Articular chondrocyte of knee joint (primary cell): Measurements from ENCODE around the gene MLKL. TPM values are rescaled to one million over a fixed set of nuclear protein-coding genes. Genes with fewer than 3 reads are reported as not detected.

Experiments used
- total RNA-seq: library from RNA; depleted of rRNA; stranded (reverse); fragments of >200 nt; gene quantifications from 2 replicates; pipeline ENCODE4 v1.2.3, GENCODE V29; 2012

The MLKL gene
- total RNA-seq, result 16.5 and 19.8 TPM in 2 replicates

GRCh38 chr16:74700438-74701225, at the start of gene MLKL:
Gene MLKL, minus strand, starts transcription at chr16:74700862. Its CDS starts 5,105 bp downstream, at chr16:74695757.

GRCh38 chr16:74666425-74667254, 34.0 kb downstream of the MLKL start, which contains the start of gene RFWD3:
Gene RFWD3, minus strand, starts transcription at chr16:74666877. Its CDS starts 5,428 bp downstream, at chr16:74661449.

Other genes with a start within 250 kb of the MLKL start
- gene GLG1, start 93.7 kb downstream of the MLKL start, total RNA-seq, result 187 and 194 TPM in 2 replicates
- 21.2 and 32.6 TPM in 2 replicates for gene RFWD3, start 34.0 kb downstream of the MLKL start, total RNA-seq
- gene FA2H, start 74.0 kb upstream of the MLKL start, total RNA-seq, result not detected in 2 replicates